Right lung (tissue), 5 donors: ENCODE measurements around the gene SCIMP. TPM values are rescaled to one million over a fixed set of nuclear protein-coding genes. Genes with fewer than 3 reads are reported as not detected.
"Not testable (repeated sequence)": the region's sequence is repeated elsewhere in the genome, so short reads cannot be mapped to it uniquely, and the experiment has no call there.

Experiments
- DNase-seq, 2 donors: peaks; one replicate each; pipeline ENCODE4 v3.0.0-alpha.2; 2013
- polyA plus RNA-seq, 5 donors: library from polyadenylated mRNA; unstranded; fragments of 120-200 nt; gene quantifications; one replicate each; pipeline versions ENCODE4 v1.2.1 to v1.2.3, GENCODE V29; 2013; ENCODE audit warnings: inconsistent platforms in 1 of 5, low replicate concordance in 1 of 5; ENCODE audit not compliant: insufficient read length in 5 of 5, insufficient read depth in 1 of 5

Gene SCIMP
- polyA plus RNA-seq, 5 donors = 1.4 to 2.5 (median 2.1) TPM

- peak; percentile 94 to 96 for DNase-seq
Measured at GRCh38 chr17:5191541-5192417, 42.9 kb downstream of the SCIMP start, which contains the start of gene ZNF594. Gene ZNF594 (minus strand): TSS chr17:5191868. CDS start chr17:5184256, 7,612 bp downstream.

GRCh38 chr17:5184288-5184687 lies 50.4 kb downstream of the SCIMP start:
- no peak for DNase-seq

- DNase-seq = no peak
Measured at GRCh38 chr17:5183410-5183793, 51.3 kb downstream of the SCIMP start.

GRCh38 chr17:5182597-5183409 lies 51.9 kb downstream of the SCIMP start:
- no peak for DNase-seq

- DNase-seq = no peak
Measured at GRCh38 chr17:5181509-5182305, 53.0 kb downstream of the SCIMP start.

GRCh38 chr17:5179003-5179402 lies 55.7 kb downstream of the SCIMP start:
- DNase-seq = no peak

- not testable (repeated sequence) for DNase-seq
Measured at GRCh38 chr17:5175027-5175426, 59.6 kb downstream of the SCIMP start.

- DNase-seq = not testable (repeated sequence)
Measured at GRCh38 chr17:5165791-5166564, 68.7 kb downstream of the SCIMP start.

- no peak for DNase-seq
Measured at GRCh38 chr17:5164436-5164835, 70.2 kb downstream of the SCIMP start.

- not testable (repeated sequence) for DNase-seq
Measured at GRCh38 chr17:5161793-5162192, 72.9 kb downstream of the SCIMP start.

GRCh38 chr17:5160702-5161101 lies 74.0 kb downstream of the SCIMP start:
- not testable (repeated sequence) for DNase-seq

Other genes starting within 250 kb of the SCIMP start
- gene CAMTA2, start 247.2 kb downstream of the SCIMP start, polyA plus RNA-seq = 10 to 100 TPM; 25.4 to 40.9 (median 32.4) TPM
- gene INCA1, start 237.3 kb downstream of the SCIMP start, polyA plus RNA-seq = 10 to 100 TPM in 2 of 5 donors, 1 to 10 TPM in 3; 7.1 to 10.9 (median 9.5) TPM
- 10 to 100 TPM; 51.1 to 80.4 (median 58.0) TPM for gene KIF1C, start 236.9 kb downstream of the SCIMP start, polyA plus RNA-seq
- gene SLC52A1, start 199.4 kb downstream of the SCIMP start, polyA plus RNA-seq = under 1 TPM; 0.17 to 0.27 (median 0.19) TPM
- 10 to 100 TPM in 1 of 5 donors, 1 to 10 TPM in 4; 8.1 to 11.8 (median 9.2) TPM for gene ZFP3, start 156.4 kb downstream of the SCIMP start, polyA plus RNA-seq
- 10 to 100 TPM; 17.6 to 46.8 (median 42.0) TPM for gene ZNF232, start 123.0 kb downstream of the SCIMP start, polyA plus RNA-seq
- gene USP6, start 118.8 kb downstream of the SCIMP start, polyA plus RNA-seq = 10 to 100 TPM in 3 of 5 donors, 1 to 10 TPM in 2; 1.8 to 16.7 (median 10.0) TPM
- gene ZNF594, start 43.0 kb downstream of the SCIMP start, polyA plus RNA-seq = 10 to 100 TPM; 13.7 to 25.4 (median 18.4) TPM
- 10 to 100 TPM; 47.0 to 59.2 (median 56.1) TPM for gene RABEP1, start 47.4 kb upstream of the SCIMP start, polyA plus RNA-seq
- 10 to 100 TPM; 54.1 to 82.8 (median 63.8) TPM for gene NUP88, start 184.8 kb upstream of the SCIMP start, polyA plus RNA-seq
- 100 to 1,000 TPM in 1 of 5 donors, 10 to 100 TPM in 4; 69.6 to 102 (median 87.1) TPM for gene RPAIN, start 185.3 kb upstream of the SCIMP start, polyA plus RNA-seq
- 100 to 1,000 TPM; 103 to 120 (median 110) TPM for gene C1QBP, start 204.3 kb upstream of the SCIMP start, polyA plus RNA-seq
- 10 to 100 TPM; 16.7 to 20.7 (median 18.6) TPM for gene DHX33, start 234.1 kb upstream of the SCIMP start, polyA plus RNA-seq